Effector CD4-positive, alpha-beta T cell (primary cell): ENCODE data around the gene SLC34A3.

Source experiments
- DNase-seq: peaks from one replicate; pipeline ENCODE4 v3.0.0-alpha.2; 2020

SLC34A3 gene

GRCh38 chr9:137218754-137219271, 11.9 kb upstream of the SLC34A3 start:
- DNase-seq: no peak

GRCh38 chr9:137219757-137220316, 10.9 kb upstream of the SLC34A3 start:
- DNase-seq: no peak

DNA sequence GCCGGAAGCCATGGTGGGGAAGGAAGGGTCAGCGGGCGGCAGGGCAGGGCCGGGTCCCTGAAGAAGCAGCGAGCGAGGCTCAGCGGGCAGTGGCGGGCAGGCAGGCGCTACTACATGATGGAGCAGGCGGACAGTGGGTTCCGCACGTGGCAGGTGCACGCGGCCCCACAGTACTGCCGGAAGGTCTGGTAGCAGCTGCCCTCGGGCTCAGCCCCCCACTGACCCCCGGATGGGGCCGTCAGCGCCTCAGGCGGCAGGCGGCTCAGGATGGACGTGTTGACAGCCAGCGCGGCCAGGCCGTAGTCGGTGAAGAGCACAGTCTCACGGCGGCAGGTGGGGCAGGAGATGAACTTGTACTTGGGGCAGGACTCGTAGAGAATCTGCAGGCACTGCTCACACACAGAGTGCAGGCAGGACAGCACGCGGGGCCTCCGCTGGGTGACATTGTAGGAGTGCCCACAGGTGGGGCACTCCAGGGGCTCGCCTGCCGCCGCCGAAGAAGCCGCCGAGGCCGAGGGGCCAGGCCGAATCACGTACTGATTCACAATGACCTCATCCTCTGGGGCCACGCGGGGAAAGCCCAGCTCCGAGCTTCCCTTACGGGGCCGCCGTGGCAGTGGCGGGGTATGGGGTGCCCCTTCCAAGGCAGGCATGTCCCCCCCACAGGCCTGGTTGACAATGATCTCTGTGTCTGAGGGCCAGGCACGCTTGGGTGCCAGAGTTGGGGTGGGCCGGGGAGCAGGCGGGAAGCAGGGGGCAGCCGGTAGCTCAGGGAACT, 10.2 kb upstream of the SLC34A3 start:
- no peak for DNase-seq

- no peak for DNase-seq
Observed at GRCh38 chr9:137221095-137221505, 9.6 kb upstream of the SLC34A3 start.

GRCh38 chr9:137221506-137222111, 9.1 kb upstream of the SLC34A3 start:
- no peak for DNase-seq

- DNase-seq: no peak
Observed at GRCh38 chr9:137222190-137223077, 8.3 kb upstream of the SLC34A3 start, which contains the start of gene RNF208. TSS of gene RNF208 (minus strand) at chr9:137222240. CDS start at chr9:137221212, 1,028 bp downstream.

- peak; percentile 97 for DNase-seq
Observed at GRCh38 chr9:137223078-137223970, 7.4 kb upstream of the SLC34A3 start.

DNA sequence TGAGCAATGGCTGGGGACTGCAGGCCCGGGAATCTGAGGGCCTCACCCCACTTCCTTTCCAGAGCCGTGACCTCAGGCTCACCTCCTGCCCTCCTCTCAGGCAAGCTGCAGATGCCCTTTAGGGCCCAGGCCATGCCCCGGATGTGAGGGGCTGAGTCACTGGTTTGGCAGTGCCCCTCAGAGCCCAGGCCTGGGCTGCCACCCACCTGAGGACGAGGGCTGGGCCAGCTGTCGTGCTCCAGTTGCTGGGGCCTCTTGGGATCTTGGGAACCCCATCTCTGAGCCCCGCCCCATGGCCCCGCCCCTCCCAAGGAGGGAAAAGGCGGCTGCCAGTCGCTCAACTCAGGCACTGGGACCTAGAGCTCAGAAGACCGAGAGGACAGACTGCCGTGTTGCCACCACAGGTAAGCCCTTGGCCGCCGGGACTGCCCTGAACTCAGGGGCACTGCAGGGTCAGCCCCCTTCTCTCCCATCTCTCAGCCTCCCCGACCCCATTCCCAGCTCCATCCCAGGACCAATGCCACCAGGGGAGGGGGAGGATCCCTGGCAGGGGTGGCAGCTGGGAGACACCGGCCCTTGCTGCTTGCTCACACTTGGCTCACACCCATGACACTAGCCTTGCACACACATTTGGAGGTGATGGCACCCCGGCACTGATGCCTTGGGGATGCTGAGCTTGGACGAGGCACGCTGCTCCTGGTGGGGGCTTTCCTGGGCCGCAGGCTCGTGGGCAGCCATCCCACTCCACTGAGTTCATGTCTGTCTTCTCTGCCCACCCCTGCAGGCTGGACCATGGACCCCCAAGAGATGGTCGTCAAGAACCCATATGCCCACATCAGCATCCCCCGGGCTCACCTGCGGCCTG, 5.6 kb upstream of the SLC34A3 start, which contains the start of gene CYSRT1:
Gene CYSRT1 (plus strand): TSS at position 345 of the 865 bp plus-strand sequence. CDS start 448 bp downstream, at position 793.
- DNase-seq: no peak

- DNase-seq: no peak
Observed at GRCh38 chr9:137225699-137226331, 4.9 kb upstream of the SLC34A3 start.

- no peak for DNase-seq
Observed at GRCh38 chr9:137226338-137227053, 4.2 kb upstream of the SLC34A3 start.

DNA sequence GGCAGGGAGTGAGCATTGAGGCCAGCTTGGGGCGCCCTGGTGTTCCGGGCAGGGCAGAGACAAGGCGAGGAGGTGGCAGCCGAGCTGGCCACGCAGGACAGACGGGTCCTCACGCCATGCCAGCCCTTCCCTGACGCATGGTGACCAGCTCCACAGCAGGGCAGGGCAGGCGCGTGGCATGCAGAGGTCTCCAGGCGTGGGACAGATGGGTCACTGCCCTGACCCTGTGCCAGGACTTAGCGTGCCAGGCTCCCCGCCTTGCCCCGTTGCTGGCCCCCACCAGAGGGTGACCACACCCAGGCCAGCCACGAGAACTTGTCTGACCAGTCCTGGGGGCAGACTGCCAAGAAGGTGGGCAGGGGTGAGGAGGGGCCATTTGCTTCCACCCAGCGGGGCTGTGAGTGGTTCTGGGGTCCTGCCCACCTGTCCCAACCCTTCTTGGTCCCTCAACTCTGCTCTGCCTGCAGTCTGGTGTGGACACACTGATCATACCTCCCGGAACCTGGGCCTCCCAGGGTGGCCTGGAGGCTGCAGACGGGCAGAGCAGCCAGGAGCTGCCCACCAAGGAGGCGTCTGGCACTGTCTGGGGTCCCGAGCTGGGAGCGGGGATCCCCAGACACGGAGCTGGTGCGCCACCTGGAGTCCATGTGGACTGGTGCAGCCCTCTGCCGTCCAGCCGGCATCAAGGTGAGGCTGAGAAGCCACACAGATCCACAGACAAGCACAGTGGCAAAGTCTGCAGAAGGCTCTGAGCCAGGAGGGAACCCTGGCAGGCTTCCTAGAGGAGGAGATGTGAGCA, 3.4 kb upstream of the SLC34A3 start, which contains the start of gene RNF224:
Gene RNF224 (plus strand): TSS at position 449 of the 799 bp plus-strand sequence. CDS start 834 bp downstream, outside the sequence.
- DNase-seq: peak; percentile 79

DNA sequence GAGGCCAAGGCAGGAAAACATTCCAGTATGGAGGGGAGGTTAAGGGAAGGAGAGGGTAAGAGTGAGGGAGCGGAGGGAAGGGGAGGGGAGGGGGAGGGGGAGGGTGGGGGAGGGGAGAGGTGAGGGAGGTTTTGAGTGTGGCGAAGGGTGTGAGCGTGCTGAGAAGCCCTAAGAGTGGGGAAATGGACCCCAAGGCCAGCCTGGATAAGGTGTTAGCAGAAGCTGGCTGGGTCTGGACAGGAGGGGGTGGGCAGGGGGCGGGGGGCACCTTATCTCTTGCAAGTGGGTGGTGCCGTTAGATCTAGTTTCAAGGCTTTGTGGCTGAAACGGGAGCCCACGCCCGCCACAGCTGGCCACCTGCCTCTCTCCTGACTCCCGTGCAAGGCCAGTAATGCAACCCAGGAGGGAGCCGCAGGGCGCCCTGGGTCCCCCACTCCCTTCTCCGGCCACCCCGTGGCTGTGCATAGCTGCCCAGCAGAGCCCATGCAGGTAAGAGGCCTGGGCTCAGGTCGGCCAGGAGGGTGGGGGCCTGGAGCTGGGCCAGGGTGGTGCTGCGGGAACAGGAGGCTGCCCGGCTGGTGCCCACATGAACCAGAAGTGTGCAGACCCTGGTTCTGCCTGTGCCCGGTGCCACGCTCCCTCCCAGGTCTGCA, 2.7 kb upstream of the SLC34A3 start:
- no peak for DNase-seq

DNA sequence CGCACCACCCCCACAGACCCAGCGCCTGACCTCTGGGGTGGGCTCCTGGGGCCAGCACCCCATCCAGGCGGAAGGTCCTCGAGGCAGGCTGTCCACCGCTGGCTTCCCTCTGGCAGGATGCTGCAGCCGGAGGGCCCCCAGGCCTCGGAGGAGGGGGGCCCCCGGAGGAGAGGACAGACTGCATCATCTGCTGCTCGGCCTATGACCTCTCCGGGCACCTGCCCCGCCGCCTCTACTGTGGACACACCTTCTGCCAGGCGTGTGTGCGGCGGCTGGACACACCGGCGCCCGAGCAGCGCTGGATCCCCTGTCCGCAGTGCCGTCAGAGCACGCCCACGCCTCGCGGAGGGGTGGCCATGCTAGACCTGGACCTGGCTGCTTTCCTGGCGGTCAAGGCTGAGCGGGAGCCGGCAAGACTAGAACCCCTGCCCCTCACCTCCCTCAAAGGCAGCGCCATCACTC, 2.2 kb upstream of the SLC34A3 start:
- DNase-seq: no peak

DNA sequence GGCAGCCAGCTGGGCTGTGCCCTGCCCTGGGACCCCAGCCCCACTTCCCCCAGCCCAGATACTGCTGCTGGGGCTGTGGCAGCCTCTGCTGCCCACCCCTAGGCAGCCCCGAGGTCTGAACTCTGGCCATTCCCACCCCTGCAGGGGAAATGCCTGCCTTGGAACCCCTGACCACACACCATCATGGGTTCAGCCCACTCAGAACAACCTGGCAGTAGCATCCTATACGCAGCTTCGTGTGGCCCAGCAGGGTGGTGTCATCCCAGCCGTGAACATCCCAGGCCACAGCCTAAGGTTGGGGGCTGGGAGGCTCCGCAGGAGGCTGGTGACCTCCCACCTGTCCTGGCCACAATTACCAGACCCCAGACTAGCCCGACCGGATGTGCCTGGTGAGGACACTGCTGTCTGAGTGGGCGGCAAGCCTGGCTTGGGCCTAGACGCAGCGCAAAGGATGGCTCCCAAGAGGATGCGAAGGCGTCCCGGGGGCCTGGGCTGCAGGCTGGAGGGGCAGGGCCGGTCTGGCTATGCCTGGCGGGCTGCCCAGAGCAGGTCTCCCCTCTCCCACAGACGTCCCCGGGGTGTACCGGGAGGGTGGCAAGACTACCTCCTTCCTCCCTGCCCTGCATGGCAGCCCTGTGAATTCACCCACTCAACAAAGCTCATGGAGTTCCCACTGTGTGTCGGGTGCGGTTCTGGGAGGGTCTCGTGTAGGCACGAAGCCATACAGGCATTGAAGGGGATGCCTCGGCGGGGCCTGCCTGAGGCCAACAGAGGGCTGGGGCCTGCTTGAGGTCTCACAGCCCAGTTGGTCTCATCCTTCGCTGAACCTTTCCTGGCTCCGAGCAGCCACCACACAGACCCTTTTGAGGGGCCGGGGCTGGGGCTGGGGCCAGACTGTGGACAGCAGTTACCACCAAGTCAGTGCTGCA, 1.5 kb upstream of the SLC34A3 start:
- DNase-seq: no peak

GRCh38 chr9:137229903-137230704, 597 bp upstream of the SLC34A3 start:
- no peak for DNase-seq
